Heart left ventricle (tissue), 16 donors: ENCODE measurements around the gene POT1. TPM values are rescaled to one million over a fixed set of nuclear protein-coding genes. Genes with fewer than 3 reads are reported as not detected.

Experiments used
- ATAC-seq, 4 donors: fragments of 200-7000 bp; cut with Tn5 transposase; one replicate each; pipeline ENCODE4 v1.9.1; 2020 to 2022; ENCODE audit warnings: moderate library complexity in 4 of 4, mild to moderate bottlenecking in 3 of 4, moderate number of reproducible peaks in 1 of 4
- DNase-seq, 5 donors: peaks; one replicate each; pipeline ENCODE4 v3.0.0-alpha.2; 2020
- H3K27ac ChIP-seq, 12 donors: fragments of 200-600 bp; sonication (generic) in 4 of 12; one replicate each; pipeline versions ENCODE4 v1.5.0 to v1.8.0; 2016 to 2022; ENCODE audit warnings: mild to moderate bottlenecking in 2 of 12
- H3K27me3 ChIP-seq, 9 donors: fragments of 200-600 bp; sonication (generic) in 2 of 9; one replicate each; pipeline versions ENCODE4 v1.5.1 to v1.8.0; 2016 to 2022; ENCODE audit warnings: mild to moderate bottlenecking in 3 of 9
- H3K36me3 ChIP-seq, 9 donors: fragments of 200-600 bp; sonication (generic) in 2 of 9; one replicate each; pipeline versions ENCODE4 v1.5.0 to v1.8.0; 2018 to 2022; ENCODE audit warnings: mild to moderate bottlenecking in 2 of 9
- H3K4me1 ChIP-seq, 12 donors: fragments of 200-600 bp; sonication (generic) in 4 of 12; one replicate each; pipeline versions ENCODE4 v1.5.0 to v1.8.0; 2016 to 2022; ENCODE audit warnings: mild to moderate bottlenecking in 3 of 12
- H3K4me3 ChIP-seq, 12 donors: fragments of 200-600 bp; sonication (generic) in 4 of 12; one replicate each; pipeline versions ENCODE4 v1.5.0 to v1.8.0; 2017 to 2022; ENCODE audit warnings: mild to moderate bottlenecking in 9 of 12, moderate library complexity in 4 of 12
- H3K9me3 ChIP-seq, 12 donors: fragments of 200-600 bp; sonication (generic) in 4 of 12; one replicate each; pipeline versions ENCODE4 v1.5.0 to v1.8.0; 2016 to 2022; ENCODE audit warnings: mild to moderate bottlenecking in 1 of 12
- CTCF ChIP-seq, 12 donors: fragments of 200-600 bp; sonication (generic) in 4 of 12; IDR thresholded peaks; one replicate each; pipeline versions ENCODE4 v1.5.0 to v1.8.0; 2018 to 2022; ENCODE audit warnings: antibody characterized with exemption in 12 of 12, mild to moderate bottlenecking in 5 of 12
- POLR2A ChIP-seq, 2 donors: fragments of 450-650 bp; IDR thresholded peaks; one replicate each; pipeline ENCODE4 v1.6.1; 2017; ENCODE audit warnings: antibody characterized with exemption in 2 of 2, mild to moderate bottlenecking in 2 of 2, moderate library complexity in 2 of 2
- WGBS, 4 donors: extraction: QIAGEN DNeasy Blood & Tissue Kit in 2 of 4; methylation state at CpG; one replicate each; pipeline versions ENCODE4 v1.1.5 to v1.1.7; 2013 to 2018; 5-methylcytosine and 5-hydroxymethylcytosine counted together
- intact Hi-C, 10 donors: fragments of 100-400 bp; cut with DNase I; formaldehyde crosslinking; loops; one replicate each; pipeline versions ENCODE4 v1.11.1 to v1.14.2; 2022
- polyA plus RNA-seq, 2 donors: library from polyadenylated mRNA; stranded (reverse); fragments of 200-250 nt; gene quantifications; one replicate each; pipeline ENCODE4 v1.2.3, GENCODE V29; 2013
- total RNA-seq, 9 donors: library from RNA; depleted of rRNA in 2 of 9; stranded (reverse); fragments of >200 nt in 2 of 9; fragmentation: NEBNext Ultra II Directional in 3 of 9; extraction: Animal tissue kit (Norgen Biotek cat#: 25700) in 3 of 9; gene quantifications; one replicate each; pipeline versions ENCODE4 v1.1.0 to v1.2.4, GENCODE V29; 2016 to 2023
- donor health status: ischemic (EF 13 %, LVEDD 7.1; RV severe dilation, severe dysfunction).
- donor health status: healthy with polysubstance abuse.
- donor health status: DM: no; HTN: yes; CAD: no.
- donor health status: DM: no; HTN: no; CAD: no.
- donor health status: ischemic (EF 25% LVEDD 6.9; RV normal size, moderate dysfunction).
- donor health status: ischemic (EF 25% LVEDD 5.7; RV mildly dilated, moderate dysfunction).
- donor health status: healthy.
- donor health status: DM: yes; HTN: yes; CAD: no.
- donor health status: ischemic (EF 35%, LVEDD 5.7; RV mildly dilated, moderate dysfunction).
- donor health status: nonischemic (EF 11% LVEDD 7.7; RV severe dilation, severe dysfunction).
- donor health status: DM: yes; HTN: yes; CAD: no.
- donor health status: PGD.
- donor health status: ischemic (EF 29% LVEDD 5.4; RV normal size, mild dysfunction).
- donor health status: nonischemic (EF 23%, LVEDD 6.1; RV moderate dilation, normal function).

POT1 gene
- total and polyA plus RNA-seq, 11 donors = 6.4 to 24.1 (median 17.3) TPM

DNA sequence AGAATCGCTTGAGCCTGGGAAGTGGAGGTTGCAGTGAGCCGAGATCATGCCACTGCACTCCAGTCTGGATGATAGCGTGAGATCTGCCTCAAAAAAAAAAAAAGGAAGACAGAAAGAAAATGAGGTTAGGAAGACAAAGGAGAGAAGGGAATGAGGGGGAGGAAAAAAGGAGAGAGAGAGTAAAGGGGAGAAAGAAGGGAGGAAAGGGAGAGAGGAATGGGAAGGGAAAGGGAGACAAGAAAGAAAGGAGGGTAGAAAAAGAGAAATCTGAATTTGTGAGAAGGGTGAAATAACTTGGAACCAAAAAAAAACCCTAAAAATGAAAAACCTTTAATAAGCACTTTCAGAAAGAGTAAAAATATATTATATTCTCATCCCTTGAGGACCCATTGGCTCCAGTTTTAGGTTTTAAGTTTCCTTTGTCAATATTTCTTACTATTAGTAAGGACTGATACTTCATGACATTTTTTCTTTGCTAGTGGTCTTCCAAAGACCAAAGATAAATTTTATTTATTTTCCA is 54.9 kb downstream of the POT1 start:
- 95 to 99% (median 98%) methylated on average over 3 of the region's 3 CpGs for WGBS, 4 donors
- ATAC-seq (no peak), DNase-seq (no peak)
- H3K9me3 ChIP-seq = no peaks in the 10 kb centered on the region
- no peak overlapping the region for H3K4me3 ChIP-seq
- H3K4me1 ChIP-seq = no peaks in the 10 kb centered on the region
- no peaks in the 10 kb centered on the region for H3K27me3 ChIP-seq
- H3K27ac ChIP-seq = no peak overlapping the region
- TF ChIP-seq POLR2A (IDR thresholded peaks at IDR 0.05) = no peak
- intact Hi-C loops = no loop called here
- peaks cover 0 to 7% (median 0%) of the 10 kb centered on the region in 9 donors for H3K36me3 ChIP-seq

DNA sequence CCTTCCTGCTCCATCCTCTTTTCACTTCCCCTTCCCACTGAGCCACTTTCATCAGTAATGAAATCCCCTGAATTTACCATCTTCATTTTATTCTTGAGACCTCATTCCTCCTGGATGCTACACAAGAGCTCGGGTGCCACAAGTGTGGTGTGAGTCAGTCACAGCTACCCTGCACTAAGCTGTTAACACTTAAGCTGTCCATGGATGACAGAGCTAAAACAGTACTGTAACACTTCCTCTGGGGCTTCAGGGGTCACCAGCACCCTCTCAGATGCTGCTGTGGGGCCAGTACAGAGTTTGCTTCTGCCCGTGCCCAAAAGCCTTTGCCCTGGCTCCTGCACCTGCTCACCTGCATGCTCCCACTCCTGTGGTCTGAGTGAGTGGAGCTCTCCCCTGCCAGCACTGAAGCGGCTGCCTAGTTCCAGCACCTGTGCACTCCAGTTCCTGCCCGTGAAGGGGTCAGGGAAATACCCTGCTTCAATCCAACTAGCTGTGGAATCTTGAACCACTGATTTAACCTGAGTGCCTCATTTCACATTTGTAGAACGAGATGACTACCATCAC is 71.9 kb downstream of the POT1 start:
- Histone ChIP-seq H3K27ac (no peak overlapping the region), H3K4me1 (no peaks in the 10 kb centered on the region), H3K27me3 (no peaks in the 10 kb centered on the region), H3K9me3 (no peaks in the 10 kb centered on the region), H3K36me3 (peaks cover 0 to 56% (median 20%) of the 10 kb centered on the region in 9 donors), H3K4me3 (no peak overlapping the region)
- no peak for DNase-seq
- TF ChIP-seq CTCF (IDR thresholded peaks at IDR 0.05) (no peak), POLR2A (IDR thresholded peaks at IDR 0.05) (no peak)
- intact Hi-C loops = no loop called here
- ATAC-seq = no peak
- 74 to 92% (median 87%) methylated on average over 5 of the region's 5 CpGs for WGBS, 4 donors

DNA sequence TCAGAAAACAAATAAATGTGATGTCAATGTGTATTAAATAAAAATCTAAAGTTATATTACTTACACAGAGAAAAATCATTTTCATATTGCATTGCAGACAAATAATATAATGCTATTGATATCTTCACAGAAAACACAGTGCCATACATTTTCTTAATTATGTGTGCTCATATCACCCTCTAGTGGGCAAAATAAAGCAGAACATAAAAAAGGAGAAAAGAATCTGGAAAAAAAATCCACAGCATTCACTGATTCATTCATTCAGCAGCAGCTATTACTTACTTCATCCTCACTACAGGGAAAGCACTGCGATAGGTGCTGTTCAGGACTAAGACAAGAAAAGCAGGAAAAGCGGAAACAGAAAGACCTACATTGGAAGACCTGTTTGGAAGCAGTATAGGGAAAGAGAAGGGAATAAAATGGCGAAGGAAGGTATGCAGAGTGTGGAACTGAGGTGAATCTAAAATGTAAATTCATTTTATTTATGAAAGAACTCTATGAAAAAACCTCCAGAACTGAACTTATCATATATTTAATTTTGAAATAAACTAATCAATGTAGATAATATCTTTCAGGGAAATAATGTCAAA is 73.2 kb downstream of the POT1 start:
- Histone ChIP-seq H3K36me3 (peaks cover 0 to 57% (median 22%) of the 10 kb centered on the region in 9 donors), H3K9me3 (no peaks in the 10 kb centered on the region), H3K27ac (no peak overlapping the region), H3K4me3 (no peak overlapping the region), H3K27me3 (no peaks in the 10 kb centered on the region), H3K4me1 (no peaks in the 10 kb centered on the region)
- 81 to 92% (median 87%) methylated on average over 3 of the region's 3 CpGs for WGBS, 4 donors
- no peak for DNase-seq
- ATAC-seq = no peak
- intact Hi-C loops = no loop called here
- TF ChIP-seq POLR2A (IDR thresholded peaks at IDR 0.05) = no peak
- TF ChIP-seq CTCF (IDR thresholded peaks at IDR 0.05) = peak; percentile 42 to 70 (median 58)

- Histone ChIP-seq H3K27me3 (no peaks in the 10 kb centered on the region), H3K27ac (no peak overlapping the region), H3K36me3 (peaks cover 0 to 64% (median 25%) of the 10 kb centered on the region in 9 donors), H3K9me3 (no peaks in the 10 kb centered on the region), H3K4me3 (no peak overlapping the region), H3K4me1 (peaks cover 0 to 6% (median 0%) of the 10 kb centered on the region in 12 donors)
- ATAC-seq (no peak), DNase-seq (no peak)
- intact Hi-C loops = no loop called here
- TF ChIP-seq POLR2A (IDR thresholded peaks at IDR 0.05) = no peak
- no peak for TF ChIP-seq CTCF (IDR thresholded peaks at IDR 0.05)
Measured at GRCh38 chr7:124843336-124843735, 86.3 kb downstream of the POT1 start.
